Retina (tissue), 1 donor: Measurements from ENCODE around the gene TMX2.

ENCODE experiments used
- DNase-seq: peaks from one replicate; pipeline ENCODE4 v3.0.0-alpha.2; 2016

Gene TMX2

DNA sequence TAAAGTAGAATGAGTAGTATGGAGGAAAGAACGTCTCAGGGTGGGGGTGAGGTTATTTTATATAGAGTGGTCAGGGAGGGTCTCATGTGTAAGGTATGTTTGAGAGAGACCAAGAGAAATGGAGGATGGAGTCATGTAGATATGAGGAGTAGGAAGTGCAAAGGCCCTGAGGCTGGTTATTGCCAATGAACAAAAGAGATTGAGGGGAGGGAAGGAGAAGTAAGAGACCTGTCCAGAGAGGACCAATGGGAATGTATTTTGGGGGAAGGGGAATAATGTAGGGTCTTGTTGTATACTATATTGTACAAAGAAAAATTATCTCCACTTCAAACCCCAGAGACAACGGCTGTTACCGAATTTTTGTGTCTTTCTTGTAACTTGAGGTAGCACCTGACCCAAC, 59.0 kb downstream of the TMX2 start:
- DNase-seq = no peak

GRCh38 chr11:57772562-57772961, 60.2 kb downstream of the TMX2 start:
- DNase-seq = no peak

DNA sequence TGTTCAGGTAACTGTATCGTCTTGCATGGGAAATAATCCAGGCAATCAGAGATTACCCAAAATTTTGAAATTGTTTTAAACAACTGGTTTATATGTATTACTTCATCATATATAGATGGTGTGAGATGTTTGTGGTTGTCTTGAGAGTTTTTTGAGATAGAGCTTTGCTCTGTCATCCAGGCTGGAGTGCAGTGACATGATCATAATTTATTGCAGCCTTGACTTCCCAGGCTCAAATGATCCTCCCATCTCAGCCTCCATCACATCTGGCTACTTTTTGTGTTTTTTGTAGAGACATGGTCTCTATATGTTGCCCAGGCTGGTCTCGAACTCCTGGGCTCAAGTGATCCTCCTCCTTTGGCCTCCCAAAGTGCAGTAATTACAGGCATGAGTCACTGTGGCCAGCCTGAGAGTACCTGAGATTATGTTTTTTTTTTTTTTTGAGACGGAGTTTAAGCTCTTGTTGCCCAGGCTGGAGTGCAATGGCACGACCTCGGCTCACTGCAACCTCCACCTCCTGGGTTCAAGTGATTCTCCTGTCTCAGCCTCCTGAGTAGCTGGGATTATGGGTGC, 60.7 kb downstream of the TMX2 start:
- no peak for DNase-seq

DNA sequence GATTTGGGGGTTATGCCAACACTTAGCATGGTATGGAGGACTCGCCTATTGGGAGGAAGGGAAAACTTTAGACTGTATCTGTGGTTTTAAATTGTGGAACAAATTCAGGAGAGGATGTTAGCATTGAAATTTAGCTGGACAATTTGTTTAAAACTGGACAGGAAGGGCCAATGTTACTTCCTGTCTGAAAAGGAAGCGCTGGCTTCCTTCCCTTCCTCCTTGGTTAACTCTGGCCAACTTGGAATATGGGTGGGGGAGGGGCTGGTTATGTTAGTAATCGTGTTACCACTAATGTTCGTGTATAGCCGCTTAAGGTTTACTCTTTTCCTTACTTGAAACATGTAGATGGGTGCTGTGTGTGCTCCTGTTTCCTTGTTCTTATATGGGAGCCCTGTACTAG, 63.1 kb downstream of the TMX2 start:
- no peak for DNase-seq

GRCh38 chr11:57776031-57776521, 63.7 kb downstream of the TMX2 start:
- DNase-seq = peak; percentile 49

DNA sequence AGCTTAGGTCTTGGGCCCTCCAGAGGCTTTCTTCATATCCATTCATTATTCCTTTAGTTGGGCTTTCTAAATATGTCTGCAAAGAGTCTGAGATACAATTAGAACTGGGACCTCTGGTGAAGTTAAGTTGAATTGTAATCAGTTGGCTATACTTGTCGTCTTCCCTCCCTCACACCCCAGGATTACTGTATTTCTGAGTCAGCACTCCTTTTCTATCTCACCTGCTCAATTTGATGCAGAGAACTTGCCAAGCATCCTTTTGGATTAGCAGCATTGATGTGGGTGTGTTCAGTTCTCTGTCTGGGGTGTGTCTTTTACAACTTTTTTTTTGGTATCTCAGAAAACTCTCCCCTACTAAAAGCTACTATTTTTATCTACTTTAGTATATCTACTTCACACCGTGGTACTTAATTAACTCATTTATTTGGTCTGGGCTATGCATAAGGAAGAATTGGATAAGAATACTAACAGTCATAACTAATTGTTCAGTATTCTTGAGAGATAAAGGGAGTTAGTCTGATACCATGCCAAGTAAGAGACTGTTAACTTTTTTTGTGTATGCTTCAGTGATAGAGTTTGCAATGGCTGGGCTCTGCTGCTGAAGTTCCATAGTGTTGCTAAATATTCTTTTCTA, 64.3 kb downstream of the TMX2 start:
- no peak for DNase-seq

- DNase-seq = no peak
Measured at GRCh38 chr11:57777969-57778317, 65.5 kb downstream of the TMX2 start.

DNA sequence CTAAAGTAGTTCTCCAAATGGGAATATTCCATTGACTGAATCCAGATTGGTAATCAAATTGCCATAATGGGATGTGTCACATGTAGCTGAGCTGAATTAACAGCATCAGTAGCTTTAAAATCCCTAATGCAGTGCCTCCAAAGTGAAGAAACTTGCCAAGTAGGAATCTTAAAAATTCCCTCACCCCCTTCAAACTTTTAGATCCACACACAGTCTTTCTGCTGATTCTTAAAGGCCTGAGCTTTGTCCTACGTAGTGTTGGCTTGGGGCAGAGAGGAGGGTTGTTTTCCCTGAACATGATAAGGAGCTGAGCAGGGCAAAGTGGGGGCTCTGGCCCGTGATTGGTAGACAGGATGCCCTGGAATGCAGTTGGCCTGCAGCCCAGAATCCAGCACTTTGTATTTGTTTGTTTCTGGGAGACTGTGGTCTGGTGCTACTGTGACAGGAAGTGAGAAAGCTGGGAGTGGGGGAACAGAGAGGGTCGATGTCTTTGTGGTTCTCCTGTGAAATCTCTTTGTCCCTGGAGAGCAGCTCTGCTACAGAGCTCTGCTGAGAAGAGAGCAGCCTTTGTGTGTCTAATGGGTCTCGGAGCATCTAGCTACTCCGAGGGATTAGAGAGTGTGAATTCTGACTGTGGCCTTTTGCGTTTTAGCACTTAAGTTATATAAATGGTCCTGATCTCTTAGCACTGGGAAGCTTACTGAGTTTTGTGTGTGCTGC, 66.1 kb downstream of the TMX2 start:
- DNase-seq = peak; percentile 86

GRCh38 chr11:57779276-57779675, 66.9 kb downstream of the TMX2 start:
- peak; percentile 46 for DNase-seq

DNA sequence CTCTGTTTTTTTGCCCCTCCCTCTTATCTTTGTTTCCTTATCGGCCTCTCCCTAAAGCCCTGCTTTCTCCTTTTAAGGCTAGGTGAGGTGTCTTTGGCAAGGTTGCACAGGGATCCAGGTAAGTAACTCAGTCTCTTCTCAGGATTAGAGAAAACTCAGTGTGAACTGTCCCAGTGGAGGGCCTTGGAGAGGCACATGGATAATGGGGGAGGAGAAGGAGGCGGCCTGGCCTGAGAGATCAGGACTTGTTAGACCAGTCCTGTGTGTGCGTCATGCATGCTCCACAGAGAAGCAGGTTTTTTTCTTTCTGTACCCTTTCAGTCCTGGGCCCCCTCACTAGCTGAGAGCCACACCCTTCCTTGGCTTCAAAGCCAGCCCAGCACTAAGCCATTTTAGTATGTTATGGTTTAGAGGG, 69.1 kb downstream of the TMX2 start:
- DNase-seq = no peak

GRCh38 chr11:57785072-57785471, 72.7 kb downstream of the TMX2 start:
- no peak for DNase-seq

GRCh38 chr11:57786436-57786835, 74.0 kb downstream of the TMX2 start:
- no peak for DNase-seq

- no peak for DNase-seq
Measured at GRCh38 chr11:57787006-57787604, 74.7 kb downstream of the TMX2 start.

- no peak for DNase-seq
Measured at GRCh38 chr11:57787920-57788702, 75.7 kb downstream of the TMX2 start.

GRCh38 chr11:57788703-57789088, 76.3 kb downstream of the TMX2 start:
- DNase-seq = no peak
